Stimulated activated CD8-positive, alpha-beta memory T cell treated with anti-CD3 and anti-CD28 coated beads, Interleukin-12 subunit alpha, Interleukin-12 subunit beta, amount 100 ng/mL, for 24 hours (primary cell): ENCODE results near the gene DGKD.

ENCODE experiments used
- DNase-seq: peaks from one replicate; pipeline ENCODE4 v3.0.0-alpha.2; 2020; ENCODE audit errors: extremely low read depth

DGKD gene

GRCh38 chr2:233458031-233458610 lies 103.8 kb downstream of the DGKD start:
- DNase-seq, result no peak

- DNase-seq, result no peak
Measured at GRCh38 chr2:233458826-233459225, 104.5 kb downstream of the DGKD start.

GRCh38 chr2:233459426-233459825 lies 105.1 kb downstream of the DGKD start:
- no peak for DNase-seq

GRCh38 chr2:233460726-233461441 lies 106.6 kb downstream of the DGKD start:
- no peak for DNase-seq

GRCh38 chr2:233461481-233461891 lies 107.2 kb downstream of the DGKD start:
- DNase-seq, result no peak

- DNase-seq, result no peak
Measured at GRCh38 chr2:233462202-233462785, 108.0 kb downstream of the DGKD start.

GRCh38 chr2:233462826-233463470 lies 108.7 kb downstream of the DGKD start:
- DNase-seq, result no peak

GRCh38 chr2:233463586-233463985 lies 109.3 kb downstream of the DGKD start:
- DNase-seq, result no peak

GRCh38 chr2:233464056-233464455 lies 109.8 kb downstream of the DGKD start:
- DNase-seq, result no peak

- no peak for DNase-seq
Measured at GRCh38 chr2:233464531-233465240, 110.4 kb downstream of the DGKD start.

- no peak for DNase-seq
Measured at GRCh38 chr2:233466991-233467603, 112.8 kb downstream of the DGKD start.

GRCh38 chr2:233468047-233468740 lies 113.9 kb downstream of the DGKD start:
- DNase-seq, result no peak

GRCh38 chr2:233468741-233469110 lies 114.4 kb downstream of the DGKD start:
- no peak for DNase-seq

- DNase-seq, result no peak
Measured at GRCh38 chr2:233469261-233470010, 115.1 kb downstream of the DGKD start.

GRCh38 chr2:233470011-233470687 lies 115.9 kb downstream of the DGKD start:
- DNase-seq, result no peak

GRCh38 chr2:233470839-233471238 lies 116.5 kb downstream of the DGKD start:
- DNase-seq, result no peak

GRCh38 chr2:233471291-233472035 lies 117.2 kb downstream of the DGKD start:
- no peak for DNase-seq

GRCh38 chr2:233473386-233473791 lies 119.1 kb downstream of the DGKD start:
- no peak for DNase-seq

GRCh38 chr2:233473878-233474277 lies 119.6 kb downstream of the DGKD start:
- DNase-seq, result no peak
